ENCODE measurements around the gene TEX51.

Gene TEX51

DNA sequence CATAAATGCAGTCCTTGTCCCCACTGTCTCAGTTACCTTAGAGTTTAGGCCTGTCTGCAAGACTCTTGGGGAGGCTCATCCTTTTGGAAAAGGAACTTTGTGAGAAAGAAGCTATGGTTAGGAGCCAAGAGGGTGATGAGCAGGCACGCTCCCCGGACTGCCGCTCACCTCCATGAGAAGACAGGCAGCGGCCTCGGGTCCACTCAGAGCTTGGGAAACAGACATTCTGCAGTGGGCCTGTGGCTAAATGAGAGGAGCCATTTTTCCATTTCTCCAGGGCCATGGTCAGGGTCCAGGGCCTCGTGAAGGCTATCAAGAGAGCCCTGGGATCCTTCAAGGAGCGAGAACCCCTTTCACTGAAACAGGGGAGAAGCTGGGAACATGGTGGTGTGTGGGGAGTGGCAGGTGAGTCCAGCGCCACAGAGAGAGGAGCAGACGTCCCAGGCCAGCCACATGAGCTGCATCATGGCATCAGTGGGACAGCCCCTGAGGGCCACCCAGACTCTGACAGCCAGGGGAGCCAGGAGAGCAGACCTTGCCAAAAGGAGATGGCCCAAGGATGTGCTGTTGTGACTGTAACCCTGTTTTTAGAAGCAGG is 4.0 kb upstream of the TEX51 start:
- no peak overlapping the region for H2AFZ ChIP-seq (ENCODE audit: low read depth)
- H3K79me2 ChIP-seq (ENCODE audit: insufficient read depth, low read depth): no peaks in the 10 kb centered on the region
- H3K4me2 ChIP-seq: no peak overlapping the region
- H3K4me1 ChIP-seq (ENCODE audit: low read depth, poor library complexity, severe bottlenecking): no peaks in the 10 kb centered on the region
- no peak overlapping the region for H3K9ac ChIP-seq
- no peaks in the 10 kb centered on the region for H4K20me1 ChIP-seq (ENCODE audit: insufficient read depth)
- H3K27me3 ChIP-seq (ENCODE audit: insufficient read depth, low read depth): no peaks in the 10 kb centered on the region
- H3K36me3 ChIP-seq (ENCODE audit: insufficient read depth): no peaks in the 10 kb centered on the region
- TF ChIP-seq, protein P1, sequence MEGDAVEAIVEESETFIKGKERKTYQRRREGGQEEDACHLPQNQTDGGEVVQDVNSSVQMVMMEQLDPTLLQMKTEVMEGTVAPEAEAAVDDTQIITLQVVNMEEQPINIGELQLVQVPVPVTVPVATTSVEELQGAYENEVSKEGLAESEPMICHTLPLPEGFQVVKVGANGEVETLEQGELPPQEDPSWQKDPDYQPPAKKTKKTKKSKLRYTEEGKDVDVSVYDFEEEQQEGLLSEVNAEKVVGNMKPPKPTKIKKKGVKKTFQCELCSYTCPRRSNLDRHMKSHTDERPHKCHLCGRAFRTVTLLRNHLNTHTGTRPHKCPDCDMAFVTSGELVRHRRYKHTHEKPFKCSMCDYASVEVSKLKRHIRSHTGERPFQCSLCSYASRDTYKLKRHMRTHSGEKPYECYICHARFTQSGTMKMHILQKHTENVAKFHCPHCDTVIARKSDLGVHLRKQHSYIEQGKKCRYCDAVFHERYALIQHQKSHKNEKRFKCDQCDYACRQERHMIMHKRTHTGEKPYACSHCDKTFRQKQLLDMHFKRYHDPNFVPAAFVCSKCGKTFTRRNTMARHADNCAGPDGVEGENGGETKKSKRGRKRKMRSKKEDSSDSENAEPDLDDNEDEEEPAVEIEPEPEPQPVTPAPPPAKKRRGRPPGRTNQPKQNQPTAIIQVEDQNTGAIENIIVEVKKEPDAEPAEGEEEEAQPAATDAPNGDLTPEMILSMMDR (conservative IDR thresholded peaks at IDR 0.05; ENCODE audit: low read depth, low read length): no peak
- H3K4me3 ChIP-seq (IDR thresholded peaks at IDR 0.05; ENCODE audit: insufficient read depth, low read depth, low read length): no peak overlapping the region
- no peak overlapping the region for H3K27ac ChIP-seq

DNA sequence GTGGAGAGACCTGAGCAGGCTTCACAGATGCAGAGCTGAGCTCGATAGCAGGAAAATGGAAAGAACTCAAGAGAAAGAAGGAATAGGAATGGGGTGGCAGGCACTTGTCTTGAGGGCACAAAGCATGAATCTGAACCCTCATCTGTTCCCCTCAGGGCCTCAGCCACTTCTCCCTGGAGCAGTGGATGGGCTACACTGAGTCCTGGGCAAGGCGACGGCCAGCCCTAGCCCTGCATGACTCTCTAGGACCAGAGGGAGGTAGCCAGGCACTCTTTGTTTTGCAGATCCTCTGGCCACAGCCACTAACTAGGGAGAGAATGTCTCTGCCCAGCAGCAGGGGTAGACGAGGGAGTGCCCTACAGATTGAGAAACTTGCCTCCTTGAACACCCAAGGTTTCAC is 3.4 kb upstream of the TEX51 start:
- Histone ChIP-seq H3K36me3 (ENCODE audit: insufficient read depth) (no peaks in the 10 kb centered on the region), H3K27ac (no peak overlapping the region), H3K4me3 (IDR thresholded peaks at IDR 0.05; ENCODE audit: insufficient read depth, low read depth, low read length) (no peak overlapping the region), H3K4me2 (no peak overlapping the region), H3K79me2 (ENCODE audit: insufficient read depth, low read depth) (no peaks in the 10 kb centered on the region), H3K27me3 (ENCODE audit: insufficient read depth, low read depth) (no peaks in the 10 kb centered on the region), H3K9ac (no peak overlapping the region), H3K4me1 (ENCODE audit: low read depth, poor library complexity, severe bottlenecking) (no peaks in the 10 kb centered on the region), H2AFZ (ENCODE audit: low read depth) (no peak overlapping the region), H4K20me1 (ENCODE audit: insufficient read depth) (no peaks in the 10 kb centered on the region)
- TF ChIP-seq, protein P1 (conservative IDR thresholded peaks at IDR 0.05; ENCODE audit: low read depth, low read length): no peak

DNA sequence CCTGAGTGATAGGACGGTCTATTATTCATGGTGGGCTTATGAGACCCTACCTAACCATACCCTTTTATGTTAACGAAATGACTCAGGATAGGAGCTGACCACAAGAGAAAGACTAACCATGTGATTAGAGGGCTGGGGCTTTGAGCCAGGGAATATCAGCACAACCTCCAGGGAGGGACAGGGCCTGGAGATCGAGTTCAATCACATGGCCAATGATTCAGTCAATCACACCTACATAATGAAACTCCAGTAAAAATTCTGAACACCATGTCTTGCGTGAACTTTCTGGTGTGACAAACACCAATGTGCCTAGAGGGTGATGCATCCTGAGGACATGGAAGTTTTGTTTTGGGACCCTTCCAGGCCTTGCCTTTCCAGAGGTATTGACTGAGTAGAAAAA is 2.2 kb upstream of the TEX51 start:
- Histone ChIP-seq H2AFZ (ENCODE audit: low read depth) (no peak overlapping the region), H3K4me3 (IDR thresholded peaks at IDR 0.05; ENCODE audit: insufficient read depth, low read depth, low read length) (no peak overlapping the region), H3K27me3 (ENCODE audit: insufficient read depth, low read depth) (no peaks in the 10 kb centered on the region), H3K79me2 (ENCODE audit: insufficient read depth, low read depth) (no peaks in the 10 kb centered on the region), H3K27ac (no peak overlapping the region), H4K20me1 (ENCODE audit: insufficient read depth) (no peaks in the 10 kb centered on the region), H3K4me2 (no peak overlapping the region), H3K9ac (no peak overlapping the region), H3K4me1 (ENCODE audit: low read depth, poor library complexity, severe bottlenecking) (no peaks in the 10 kb centered on the region), H3K36me3 (ENCODE audit: insufficient read depth) (no peaks in the 10 kb centered on the region)
- TF ChIP-seq, protein P1 (conservative IDR thresholded peaks at IDR 0.05; ENCODE audit: low read depth, low read length): no peak

DNA sequence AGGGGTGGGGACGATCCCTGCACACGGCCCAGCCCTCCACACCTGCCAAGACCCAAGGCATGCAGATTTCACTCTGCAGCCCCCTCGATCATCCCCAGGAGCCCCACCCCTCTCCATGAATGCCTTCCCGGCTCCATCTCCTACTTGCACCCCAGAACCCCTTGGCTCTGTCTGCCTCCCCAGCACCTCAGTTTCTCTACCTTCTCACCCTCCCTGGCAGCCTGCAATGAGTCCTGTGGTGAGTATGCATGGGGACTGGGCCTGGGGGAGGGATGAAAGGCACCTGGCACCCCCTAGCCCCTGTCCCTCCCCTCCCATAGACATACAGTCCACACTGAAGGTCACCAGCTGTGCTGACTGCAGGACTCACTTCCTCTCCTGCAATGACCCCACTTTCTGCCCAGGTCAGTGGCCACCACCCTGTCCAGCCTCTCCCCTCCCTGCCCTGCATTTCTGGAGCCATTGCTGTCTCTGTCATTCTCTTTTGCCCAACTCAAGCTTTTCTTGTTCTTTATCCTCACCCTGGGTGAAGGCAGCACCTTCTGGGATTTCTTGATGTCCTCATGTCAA is 1.0 kb downstream of the TEX51 start:
- no peaks in the 10 kb centered on the region for H3K79me2 ChIP-seq (ENCODE audit: insufficient read depth, low read depth)
- no peaks in the 10 kb centered on the region for H4K20me1 ChIP-seq (ENCODE audit: insufficient read depth)
- no peak overlapping the region for H3K4me3 ChIP-seq (IDR thresholded peaks at IDR 0.05; ENCODE audit: insufficient read depth, low read depth, low read length)
- no peak overlapping the region for H3K27ac ChIP-seq
- no peak overlapping the region for H2AFZ ChIP-seq (ENCODE audit: low read depth)
- no peak overlapping the region for H3K9ac ChIP-seq
- no peak overlapping the region for H3K4me2 ChIP-seq
- no peaks in the 10 kb centered on the region for H3K27me3 ChIP-seq (ENCODE audit: insufficient read depth, low read depth)
- H3K4me1 ChIP-seq (ENCODE audit: low read depth, poor library complexity, severe bottlenecking): no peaks in the 10 kb centered on the region
- TF ChIP-seq, protein P1 (conservative IDR thresholded peaks at IDR 0.05; ENCODE audit: low read depth, low read length): no peak
- no peaks in the 10 kb centered on the region for H3K36me3 ChIP-seq (ENCODE audit: insufficient read depth)
